HG03025 (cell line): ENCODE data around the gene INO80.

Experiments
- ATAC-seq: cut with Tn5 transposase; IDR thresholded peaks from one replicate; pipeline ENCODE4 v1.9.1; 2021; ENCODE audit warnings: mild to moderate bottlenecking, moderate library complexity; ENCODE audit not compliant: unreplicated experiment, low FRiP score

INO80 gene

GRCh38 chr15:41055706-41056105 is 60.4 kb downstream of the INO80 start:
- no peak for ATAC-seq

- ATAC-seq, result no peak
Observed at GRCh38 chr15:41051139-41051538, 64.9 kb downstream of the INO80 start.

- no peak for ATAC-seq
Observed at GRCh38 chr15:41048852-41049251, 67.2 kb downstream of the INO80 start.

GRCh38 chr15:41048397-41048796 is 67.7 kb downstream of the INO80 start:
- ATAC-seq, result no peak

GRCh38 chr15:41047474-41047873 is 68.6 kb downstream of the INO80 start:
- ATAC-seq, result no peak

- no peak for ATAC-seq
Observed at GRCh38 chr15:41043276-41043951, 72.7 kb downstream of the INO80 start.

- no peak for ATAC-seq
Observed at GRCh38 chr15:41042851-41043250, 73.2 kb downstream of the INO80 start.

GRCh38 chr15:41039121-41039520 is 77.0 kb downstream of the INO80 start:
- ATAC-seq, result no peak

- ATAC-seq, result no peak
Observed at GRCh38 chr15:41032079-41032328, 84.1 kb downstream of the INO80 start.

GRCh38 chr15:41031232-41032078 is 84.6 kb downstream of the INO80 start:
- ATAC-seq, result no peak

GRCh38 chr15:41028853-41029252 is 87.2 kb downstream of the INO80 start:
- ATAC-seq, result no peak

- ATAC-seq, result no peak
Observed at GRCh38 chr15:41025393-41025792, 90.7 kb downstream of the INO80 start.

GRCh38 chr15:41024885-41025284 is 91.2 kb downstream of the INO80 start:
- ATAC-seq, result no peak

- ATAC-seq, result no peak
Observed at GRCh38 chr15:41024131-41024530, 91.9 kb downstream of the INO80 start.

GRCh38 chr15:41022487-41023090 is 93.5 kb downstream of the INO80 start:
- no peak for ATAC-seq

GRCh38 chr15:41020829-41021228 is 95.3 kb downstream of the INO80 start:
- ATAC-seq, result no peak

- no peak for ATAC-seq
Observed at GRCh38 chr15:41020311-41020710, 95.8 kb downstream of the INO80 start.

GRCh38 chr15:41019174-41019573 is 96.9 kb downstream of the INO80 start:
- ATAC-seq, result no peak

- no peak for ATAC-seq
Observed at GRCh38 chr15:41018534-41018933, 97.5 kb downstream of the INO80 start.

- no peak for ATAC-seq
Observed at GRCh38 chr15:41017066-41017735, 98.9 kb downstream of the INO80 start.

GRCh38 chr15:41013691-41014414 is 102.2 kb downstream of the INO80 start:
- no peak for ATAC-seq
